HG02759 (cell line): ENCODE measurements around the gene EXOC5.

ENCODE experiments used
- ATAC-seq: cut with Tn5 transposase; IDR thresholded peaks from one replicate; pipeline ENCODE4 v1.9.1; 2021; ENCODE audit warnings: mild to moderate bottlenecking, moderate library complexity; ENCODE audit not compliant: unreplicated experiment

Gene EXOC5, protein sequence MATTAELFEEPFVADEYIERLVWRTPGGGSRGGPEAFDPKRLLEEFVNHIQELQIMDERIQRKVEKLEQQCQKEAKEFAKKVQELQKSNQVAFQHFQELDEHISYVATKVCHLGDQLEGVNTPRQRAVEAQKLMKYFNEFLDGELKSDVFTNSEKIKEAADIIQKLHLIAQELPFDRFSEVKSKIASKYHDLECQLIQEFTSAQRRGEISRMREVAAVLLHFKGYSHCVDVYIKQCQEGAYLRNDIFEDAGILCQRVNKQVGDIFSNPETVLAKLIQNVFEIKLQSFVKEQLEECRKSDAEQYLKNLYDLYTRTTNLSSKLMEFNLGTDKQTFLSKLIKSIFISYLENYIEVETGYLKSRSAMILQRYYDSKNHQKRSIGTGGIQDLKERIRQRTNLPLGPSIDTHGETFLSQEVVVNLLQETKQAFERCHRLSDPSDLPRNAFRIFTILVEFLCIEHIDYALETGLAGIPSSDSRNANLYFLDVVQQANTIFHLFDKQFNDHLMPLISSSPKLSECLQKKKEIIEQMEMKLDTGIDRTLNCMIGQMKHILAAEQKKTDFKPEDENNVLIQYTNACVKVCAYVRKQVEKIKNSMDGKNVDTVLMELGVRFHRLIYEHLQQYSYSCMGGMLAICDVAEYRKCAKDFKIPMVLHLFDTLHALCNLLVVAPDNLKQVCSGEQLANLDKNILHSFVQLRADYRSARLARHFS

GRCh38 chr14:57268161-57269069 is at the start of gene EXOC5, which contains the start of gene AP5M1:
TSS of gene EXOC5 (minus strand) at chr14:57268905. CDS start at chr14:57268648, 257 bp downstream.
TSS of gene AP5M1 (plus strand) at chr14:57268971. CDS start at chr14:57269315, 344 bp downstream.
- ATAC-seq = peak; percentile 91

DNA sequence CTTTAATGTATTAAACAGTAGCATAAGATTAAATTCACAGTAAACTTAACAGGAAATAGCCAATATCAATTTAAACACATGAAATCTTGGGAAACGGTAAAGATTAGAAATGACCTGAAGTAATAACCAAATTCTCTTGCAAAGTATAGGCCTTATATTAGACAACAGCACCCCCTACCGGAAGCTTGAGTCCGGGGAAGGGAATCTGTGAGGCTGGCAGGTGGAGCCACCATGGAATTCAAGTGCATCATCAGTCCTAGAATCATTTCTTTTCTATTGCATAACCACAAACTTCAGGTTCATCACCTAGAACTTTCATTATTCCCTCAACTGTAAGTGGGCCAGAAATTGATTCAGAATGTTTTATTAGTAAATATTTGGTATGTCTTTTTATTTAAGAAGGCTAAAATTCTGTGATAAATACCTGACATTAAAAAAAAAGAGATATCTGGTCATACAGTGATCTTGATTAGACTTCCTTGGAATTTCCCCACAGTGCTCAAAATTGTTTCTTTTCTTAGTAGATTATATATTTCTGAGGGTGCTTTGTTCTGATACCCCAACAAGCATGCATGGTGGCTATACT is 48.6 kb upstream of the EXOC5 start:
- ATAC-seq = peak; percentile 58

DNA sequence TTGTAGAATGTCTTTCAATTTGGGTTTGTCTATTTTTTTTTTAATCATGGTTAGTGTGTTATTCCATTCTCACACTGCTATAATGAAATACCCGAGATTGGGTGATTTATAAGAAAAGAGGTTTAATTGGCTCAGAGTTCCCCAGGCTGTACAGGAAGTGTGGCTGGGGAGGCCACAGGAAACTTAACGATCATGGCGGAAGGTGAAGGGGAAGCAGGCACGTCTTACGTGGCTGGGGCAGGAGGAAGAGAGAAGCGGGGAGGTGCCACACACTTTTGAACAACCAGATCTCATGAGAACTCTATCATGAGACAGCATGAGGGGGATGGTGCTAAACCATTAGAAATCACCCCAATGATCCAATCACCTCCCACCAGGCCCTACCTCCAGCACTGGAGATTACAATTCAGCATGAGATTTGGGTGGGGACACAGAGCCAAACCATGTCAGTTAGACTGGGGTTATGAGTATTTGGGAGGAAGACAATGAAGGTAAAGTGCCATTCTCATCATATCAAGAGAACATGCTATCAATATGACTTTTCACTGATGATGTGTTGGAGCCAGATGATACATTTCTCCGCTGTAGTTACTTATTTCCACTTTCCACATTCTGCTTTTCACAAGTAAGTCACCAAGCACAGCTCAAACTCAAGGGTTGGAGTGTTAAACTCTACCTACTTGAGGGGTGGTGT is 45.8 kb upstream of the EXOC5 start:
- no peak for ATAC-seq

DNA sequence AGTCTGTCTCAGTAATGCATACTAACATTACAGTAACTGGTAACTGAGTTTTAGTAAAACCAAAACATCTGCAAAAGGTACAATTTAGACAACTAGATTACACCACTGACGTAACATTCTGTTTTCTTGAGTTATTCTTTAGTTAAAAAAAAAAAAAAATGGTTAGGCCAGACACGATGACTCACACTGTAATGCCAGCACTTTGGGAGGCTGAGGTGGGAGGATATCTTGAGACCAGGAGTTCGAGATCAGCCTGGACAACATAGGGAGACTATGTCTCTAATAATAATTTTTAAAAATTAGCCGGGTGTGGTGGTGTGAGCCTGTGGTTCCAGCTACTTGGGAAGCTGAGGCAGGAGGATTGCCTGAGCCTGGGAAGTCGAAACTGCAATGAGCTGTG is 34.2 kb upstream of the EXOC5 start:
- no peak for ATAC-seq

- no peak for ATAC-seq
Measured at GRCh38 chr14:57299511-57299910, 30.8 kb upstream of the EXOC5 start.

DNA sequence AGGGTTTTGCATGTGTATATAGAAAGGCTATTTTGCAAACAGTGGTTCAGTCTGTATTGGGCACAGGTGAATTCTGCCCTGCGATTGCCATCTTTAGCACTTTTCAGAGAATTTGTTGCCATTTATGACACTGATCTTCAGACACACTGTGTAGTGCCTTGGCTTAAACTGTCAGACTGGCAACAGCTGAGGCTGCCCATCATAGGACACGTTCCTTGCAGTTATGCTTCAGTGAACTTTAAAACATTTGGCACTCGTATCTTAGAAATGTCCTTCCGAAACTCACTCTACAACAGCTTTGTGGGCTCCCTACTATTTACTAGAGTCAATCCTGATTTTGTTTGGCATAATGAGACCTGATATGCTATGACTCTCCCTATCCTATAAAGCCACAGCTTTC is 29.1 kb upstream of the EXOC5 start:
- no peak for ATAC-seq

GRCh38 chr14:57295239-57295638 is 26.5 kb upstream of the EXOC5 start:
- no peak for ATAC-seq

GRCh38 chr14:57293866-57294837 is 25.4 kb upstream of the EXOC5 start:
- no peak for ATAC-seq

DNA sequence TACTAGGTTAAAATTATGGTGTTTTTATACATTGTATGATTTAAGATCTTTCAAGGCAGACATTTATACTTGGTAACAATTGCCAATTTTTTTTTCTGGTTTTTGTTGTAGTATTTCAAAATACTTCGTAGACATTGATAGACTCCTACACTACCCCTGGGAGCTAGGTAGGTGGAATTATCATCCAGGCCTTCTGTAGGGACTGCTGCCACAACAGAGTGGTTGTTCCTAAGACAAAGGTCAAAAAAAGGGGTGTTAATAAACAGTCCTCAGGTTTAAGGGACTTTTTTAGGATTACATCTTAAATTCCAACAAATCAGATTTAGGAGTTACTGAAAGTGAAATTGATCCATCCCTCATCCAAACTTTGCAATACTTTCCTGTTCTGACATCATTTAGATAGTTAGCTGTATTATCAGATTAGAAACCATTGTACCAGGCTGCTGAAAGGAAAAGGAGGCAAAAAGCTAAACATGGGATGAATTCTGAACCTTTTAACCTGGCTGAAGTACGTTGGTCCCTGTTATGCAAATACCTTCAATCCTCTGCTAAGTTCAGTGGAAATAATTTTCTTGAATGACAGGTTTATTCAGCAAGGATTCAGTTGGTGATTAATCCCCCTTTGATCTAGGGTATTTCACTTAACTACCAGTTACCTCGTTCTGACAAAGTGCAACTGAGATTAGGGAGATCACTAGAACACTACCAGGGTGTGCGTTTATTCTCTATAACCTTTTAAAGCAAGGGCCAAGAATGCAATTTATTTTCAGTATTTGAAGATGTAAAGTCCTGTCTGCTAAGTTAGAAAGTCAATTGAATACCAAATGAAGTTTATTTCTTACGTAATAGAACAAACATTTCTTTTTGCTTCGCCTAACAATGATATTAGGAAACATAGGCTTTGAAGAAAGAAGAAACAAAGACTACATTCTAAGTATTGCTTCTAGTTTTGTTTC is 23.3 kb upstream of the EXOC5 start:
- ATAC-seq = no peak

- ATAC-seq = no peak
Measured at GRCh38 chr14:57290751-57291150, 22.0 kb upstream of the EXOC5 start.

- ATAC-seq = no peak
Measured at GRCh38 chr14:57287745-57288144, 19.0 kb upstream of the EXOC5 start.

DNA sequence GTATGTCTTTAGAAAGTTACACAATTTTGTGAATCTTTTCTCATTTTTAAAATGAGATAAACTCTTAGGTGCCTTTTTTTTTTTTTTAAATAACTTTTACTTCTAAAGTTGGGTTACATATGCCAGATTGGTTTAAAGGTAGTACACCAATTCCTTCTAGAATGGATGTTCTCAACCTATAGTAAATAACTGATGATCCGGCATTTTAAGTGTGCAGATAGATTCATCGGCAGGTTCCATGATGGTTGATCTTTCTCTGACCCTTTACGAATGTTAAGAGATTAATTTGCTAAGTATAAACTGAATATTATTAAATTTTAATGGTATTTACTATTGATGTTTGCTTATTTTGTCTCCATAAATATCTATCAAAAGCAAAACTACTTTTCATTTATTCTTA is 8.4 kb upstream of the EXOC5 start:
- ATAC-seq = no peak

- ATAC-seq = no peak
Measured at GRCh38 chr14:57275023-57275664, 6.4 kb upstream of the EXOC5 start.

DNA sequence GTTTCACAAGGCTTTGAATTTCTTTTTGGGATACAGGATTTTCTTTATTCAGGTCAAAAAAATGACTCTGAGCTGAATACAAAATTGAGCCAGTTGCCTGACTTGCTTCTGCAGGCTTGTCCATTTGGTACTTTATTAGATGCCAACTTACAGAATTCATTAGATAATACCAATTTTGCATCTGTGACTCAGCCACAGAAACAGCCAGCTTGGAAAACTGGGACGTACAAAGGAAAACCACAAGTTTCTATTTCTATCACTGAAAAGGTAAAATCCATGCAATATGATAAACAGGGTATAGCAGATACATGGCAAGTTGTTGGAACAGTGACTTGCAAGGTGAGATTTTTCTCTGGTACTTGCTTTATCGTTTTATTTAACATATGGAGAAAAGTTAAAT is 5.8 kb upstream of the EXOC5 start:
- ATAC-seq = no peak

DNA sequence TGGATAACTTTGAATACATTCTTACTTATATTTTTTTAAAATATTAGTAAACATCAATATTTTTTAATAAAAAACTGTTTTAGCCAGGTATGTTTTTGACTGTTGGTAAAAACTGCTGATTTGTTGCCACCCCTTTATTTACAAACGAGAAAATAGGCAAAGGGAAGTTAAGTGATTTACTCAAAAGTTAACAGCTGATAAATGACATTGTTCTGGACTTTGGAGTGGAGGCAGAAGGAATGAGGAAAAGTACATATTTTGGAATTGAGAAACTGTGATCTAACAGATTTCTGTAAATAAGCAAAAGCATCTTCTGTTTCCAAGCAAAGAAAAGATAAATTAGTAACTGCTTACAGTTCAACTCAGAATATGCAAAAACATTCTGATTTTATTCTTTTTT is 4.5 kb upstream of the EXOC5 start:
- ATAC-seq = no peak

DNA sequence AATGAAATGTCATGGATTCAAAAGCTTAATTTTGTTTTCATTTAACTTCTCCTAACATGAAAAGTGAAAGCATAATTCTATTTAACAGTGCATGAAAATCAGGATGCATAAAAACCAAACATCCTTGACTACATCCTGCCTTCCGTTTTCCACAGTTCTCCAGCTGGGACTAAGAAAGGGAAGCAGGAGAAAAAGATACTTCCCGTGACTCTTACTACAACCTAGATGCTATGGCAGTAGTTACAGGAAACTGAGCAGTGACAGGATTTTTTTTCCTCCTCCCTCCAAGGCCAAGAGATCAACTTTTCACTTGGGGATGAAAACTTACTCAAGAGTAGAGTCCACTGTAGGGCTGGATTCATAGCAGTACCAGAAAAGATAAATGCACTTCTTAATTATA is 2.6 kb downstream of the EXOC5 start:
- no peak for ATAC-seq

DNA sequence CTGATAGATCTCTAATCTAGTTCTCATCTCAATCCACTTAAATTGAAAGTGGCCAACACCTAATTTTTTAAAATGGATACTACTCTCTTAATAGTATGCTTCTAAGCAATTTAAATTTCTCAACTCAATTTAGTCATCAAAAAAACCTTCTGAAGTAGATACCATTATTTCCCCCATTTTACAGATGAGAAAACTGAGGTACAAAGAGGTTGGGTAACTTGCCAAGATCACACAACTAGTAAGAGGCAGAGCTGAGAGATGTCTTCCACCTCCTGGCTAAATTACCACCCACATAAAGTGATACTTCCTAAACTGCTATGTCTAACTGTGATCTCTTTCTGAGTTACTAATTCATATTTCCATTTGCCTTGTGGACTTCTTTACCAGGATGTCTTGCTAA is 6.6 kb downstream of the EXOC5 start:
- no peak for ATAC-seq
